GM12878 (cell line): ENCODE results near the gene PKNOX1. TPM values are rescaled to one million over a fixed set of nuclear protein-coding genes. Genes with fewer than 3 reads are reported as not detected.
"Not testable (repeated sequence)": the region's sequence is repeated elsewhere in the genome, so short reads cannot be mapped to it uniquely, and the experiment has no call there.

Experiments
- ATAC-seq: fragments of 200-7000 bp; cut with Tn5 transposase; 3 replicates; pipeline ENCODE4 v1.9.1; 2020; ENCODE audit warnings: mild to moderate bottlenecking, moderate library complexity
- BruUV-seq: library from RNA; stranded (reverse); fragments of 400-500 nt; replicated peaks from 2 replicates; lab custom pipeline; 2021; lab: Mats Ljungman, UMichigan
- CTCF ChIA-PET: fragments of 300-600 bp; sonication (Branson Sonifier 250); formaldehyde crosslinking; extraction: SDS; loops from one replicate; lab custom pipeline; 2021; ENCODE audit warnings: inconsistent platforms; lab: Yijun Ruan, JAX
- POLR2A ChIA-PET: fragments of 350-600 bp; formaldehyde crosslinking; extraction: SDS; loops from one replicate; lab custom pipeline; 2021; ENCODE audit warnings: inconsistent platforms; lab: Charles Lee
- RAD21 ChIA-PET: fragments of 300-600 bp; sonication (Branson Sonifier 250); formaldehyde crosslinking; loops from one replicate; lab custom pipeline; 2023; ENCODE audit warnings: antibody characterized with exemption; ENCODE audit not compliant: unreplicated experiment; lab: Charles Lee
- SMC1A ChIA-PET: fragments of 300-600 bp; sonication (Branson Sonifier 250); formaldehyde crosslinking; loops from one replicate; lab custom pipeline; 2023; ENCODE audit not compliant: unreplicated experiment, uncharacterized antibody; lab: Charles Lee
- DNase-seq: peaks from one replicate; pipeline ENCODE4 v3.0.0-alpha.2; 2011; ENCODE audit warnings: low read depth, low spot score
- FAIRE-seq: peaks from 3 replicates; lab custom pipeline; 2011; peaks lifted over from hg19 to GRCh38; lab: Jason Lieb, UNC
- H2AFZ ChIP-seq: 2 replicates; pipeline ENCODE4 v1.6.0; 2011; ENCODE audit warnings: low read depth, low read length, control low read depth; ENCODE audit not compliant: control insufficient read depth
- H3K27ac ChIP-seq: 2 replicates; pipeline ENCODE4 v1.5.1; 2011; ENCODE audit warnings: control low read depth; ENCODE audit not compliant: control insufficient read depth, insufficient read depth
- H3K27me3 ChIP-seq, 2 experiments: replicated peaks in 1 of 2; 2 replicates each; pipeline versions ENCODE4 v1.6.0 to v1.6.1; 2011; ENCODE audit warnings: low read length in 1 of 2; ENCODE audit not compliant: control insufficient read depth in 2 of 2, insufficient read depth in 2 of 2
- H3K36me3 ChIP-seq, 2 experiments: 2 replicates each; pipeline ENCODE4 v1.5.1; 2011; ENCODE audit warnings: low read length in 1 of 2; ENCODE audit not compliant: control insufficient read depth in 2 of 2, insufficient read depth in 2 of 2
- H3K4me1 ChIP-seq: 2 replicates; pipeline ENCODE4 v1.6.1; 2011; ENCODE audit warnings: mild to moderate bottlenecking, low read length, moderate library complexity, mixed read lengths; ENCODE audit not compliant: control insufficient read depth, insufficient read depth
- H3K4me2 ChIP-seq: 2 replicates; pipeline ENCODE4 v1.6.0; 2011; ENCODE audit warnings: control low read depth; ENCODE audit not compliant: control insufficient read depth, insufficient read depth
- H3K4me3 ChIP-seq: fragments of 200-600 bp; sonication (generic); 2 replicates; pipeline ENCODE4 v1.5.1; 2016
- H3K79me2 ChIP-seq: 2 replicates; pipeline ENCODE4 v1.6.0; 2011; ENCODE audit warnings: low read length; ENCODE audit not compliant: control insufficient read depth, insufficient read depth
- H3K9ac ChIP-seq: 2 replicates; pipeline ENCODE4 v1.8.0; 2011; ENCODE audit warnings: low read length, control low read depth, mixed read lengths; ENCODE audit not compliant: control insufficient read depth, insufficient read depth
- H3K9me3 ChIP-seq: replicated peaks from 3 replicates; pipeline ENCODE4 v1.5.1; 2011; ENCODE audit warnings: mild to moderate bottlenecking, low read length; ENCODE audit not compliant: control insufficient read depth, insufficient read depth
- H4K20me1 ChIP-seq: 2 replicates; pipeline ENCODE4 v1.6.0; 2011; ENCODE audit not compliant: control insufficient read depth, insufficient read depth
- BRCA1 ChIP-seq: IDR thresholded peaks from 2 replicates; pipeline ENCODE4 v1.6.1; 2011; ENCODE audit warnings: low read depth, low read length, improper control_type of control experiment
- LARP7 ChIP-seq: fragments of 450-650 bp; IDR thresholded peaks from 2 replicates; pipeline ENCODE4 v1.6.1; 2017; ENCODE audit warnings: mild to moderate bottlenecking
- MTA2 ChIP-seq: fragments of 450-650 bp; IDR thresholded peaks from 2 replicates; pipeline ENCODE4 v1.6.1; 2016; ENCODE audit warnings: low read depth, mild to moderate bottlenecking, moderate library complexity
- PML ChIP-seq: IDR thresholded peaks from 2 replicates; pipeline ENCODE4 v1.6.1; 2012; ENCODE audit warnings: low read length, inconsistent platforms
- POU2F2 ChIP-seq: IDR thresholded peaks from 3 replicates; pipeline ENCODE4 v1.6.1; 2011; ENCODE audit warnings: low read depth, mild to moderate bottlenecking, low read length, borderline replicate concordance
- REST ChIP-seq: IDR thresholded peaks from 2 replicates; pipeline ENCODE4 v1.6.1; 2012; ENCODE audit warnings: mild to moderate bottlenecking, low read depth, low read length
- SMARCA5 ChIP-seq: fragments of 450-650 bp; IDR thresholded peaks from 2 replicates; pipeline ENCODE4 v1.6.1; 2017; ENCODE audit warnings: mild to moderate bottlenecking
- SUPT20H ChIP-seq: IDR thresholded peaks from 2 replicates; pipeline ENCODE4 v1.6.1; 2011; ENCODE audit warnings: low read depth, mild to moderate bottlenecking, low read length, moderate library complexity, borderline replicate concordance; ENCODE audit not compliant: control insufficient read depth
- WGBS: methylation state at CpG from one replicate; pipeline ENCODE4 v1.1.6; 2016; ENCODE audit warnings: low lambda C conversion rate; ENCODE audit not compliant: insufficient replicate concordance, insufficient coverage; ENCODE audit errors: missing lambda C conversion rate; 5-methylcytosine and 5-hydroxymethylcytosine counted together
- in situ Hi-C: fragments of 300-500 bp; cut with MboI; formaldehyde crosslinking; loops from 9 replicates; pipeline ENCODE4 v1.14.3; 2018; ENCODE audit warnings: mixed read lengths
- intact Hi-C: fragments of 100-400 bp; cut with micrococcal nuclease; formaldehyde crosslinking; loops from one replicate; pipeline ENCODE4 v1.14.2; 2022; ENCODE audit not compliant: unreplicated experiment
- polyA plus RNA-seq, 11 experiments: library from polyadenylated mRNA; depleted of rRNA in 4 of 11; unstranded in 6 of 11; stranded (reverse) in 5 of 11; fragments of >200 nt; fragmentation: Nextera tagmentation in 4 of 11; fragmentation: Illumina TruSeq in 1 of 11; extraction: Ambion mirVana in 4 of 11; extraction: Trizol in 1 of 11; gene quantifications; 1 replicate in 1 of 11; 2 replicates in 10 of 11; pipeline versions ENCODE4 v1.2.1 to v1.2.3, GENCODE V29; 2011 to 2016; ENCODE audit warnings: inconsistent platforms in 2 of 11, missing spikeins in 2 of 11, low read depth in 1 of 11
- total RNA-seq, 4 experiments: library from RNA; depleted of rRNA in 3 of 4; stranded (reverse); fragments of >200 nt in 3 of 4; fragmentation: Illumina TruSeq in 1 of 4; extraction: Trizol in 1 of 4; gene quantifications; 2 replicates each; pipeline versions ENCODE4 v1.2.1 to v1.2.3, GENCODE V29; 2013 to 2021
- TF ChIP-seq, protein P1 (sequence below): IDR thresholded peaks from 2 replicates; pipeline ENCODE4 v1.6.1; 2011; ENCODE audit warnings: borderline replicate concordance, low read depth, mild to moderate bottlenecking, moderate library complexity, low read length; ENCODE audit not compliant: insufficient read depth, poor library complexity, severe bottlenecking

PKNOX1 gene
- total and polyA plus RNA-seq, 10 of the 15 experiments (the other 5 are each of a cell fraction or from before 2014, with no cell fraction given): 6.9 to 23.7 (median 13.2) TPM

DNA sequence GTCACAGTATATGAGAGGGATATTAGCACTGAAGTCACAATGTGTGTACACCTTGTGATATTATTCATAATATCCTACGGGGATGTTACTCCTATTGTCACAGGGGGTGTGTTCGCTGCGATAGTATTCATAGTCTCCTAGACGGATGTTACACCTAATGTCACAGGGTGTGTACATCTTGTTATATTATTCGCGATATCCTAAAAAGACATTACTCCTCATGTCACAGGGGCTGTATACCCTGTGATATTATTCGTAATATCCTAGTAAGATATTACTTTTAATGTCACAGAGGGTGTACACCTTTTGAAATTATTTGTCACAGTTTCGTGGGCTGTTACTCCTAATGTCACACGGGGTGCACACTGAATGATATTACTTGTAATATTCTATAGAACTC lies 23.2 kb upstream of the PKNOX1 start:
- CTCF ChIA-PET: not testable (repeated sequence)
- TF ChIP-seq, protein P1, sequence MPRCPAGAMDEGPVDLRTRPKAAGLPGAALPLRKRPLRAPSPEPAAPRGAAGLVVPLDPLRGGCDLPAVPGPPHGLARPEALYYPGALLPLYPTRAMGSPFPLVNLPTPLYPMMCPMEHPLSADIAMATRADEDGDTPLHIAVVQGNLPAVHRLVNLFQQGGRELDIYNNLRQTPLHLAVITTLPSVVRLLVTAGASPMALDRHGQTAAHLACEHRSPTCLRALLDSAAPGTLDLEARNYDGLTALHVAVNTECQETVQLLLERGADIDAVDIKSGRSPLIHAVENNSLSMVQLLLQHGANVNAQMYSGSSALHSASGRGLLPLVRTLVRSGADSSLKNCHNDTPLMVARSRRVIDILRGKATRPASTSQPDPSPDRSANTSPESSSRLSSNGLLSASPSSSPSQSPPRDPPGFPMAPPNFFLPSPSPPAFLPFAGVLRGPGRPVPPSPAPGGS: peak; percentile 90
- TF ChIP-seq, all 136 proteins: peak for 1; not testable (repeated sequence) for 135
- H3K9ac ChIP-seq, H3K27me3 ChIP-seq, FAIRE-seq, in situ Hi-C loops, H3K27ac ChIP-seq, DNase-seq, H3K4me2 ChIP-seq, H3K79me2 ChIP-seq, ATAC-seq, POLR2A ChIA-PET, H2AFZ ChIP-seq, H3K36me3 ChIP-seq, BruUV-seq, H3K4me1 ChIP-seq, H3K9me3 ChIP-seq, RAD21 ChIA-PET, intact Hi-C loops, SMC1A ChIA-PET, H4K20me1 ChIP-seq, H3K4me3 ChIP-seq: not testable (repeated sequence)
- 76% methylated on average over 9 of the region's 9 CpGs for WGBS

- Histone ChIP-seq H3K4me2 (no peak overlapping the region), H3K27me3 (no peaks in the 10 kb centered on the region), H3K27ac (no peak overlapping the region), H2AFZ (no peak overlapping the region), H4K20me1 (no peaks in the 10 kb centered on the region), H3K4me3 (no peak overlapping the region), H3K9me3 (no peaks in the 10 kb centered on the region), H3K36me3 (no peaks in the 10 kb centered on the region), H3K79me2 (no peaks in the 10 kb centered on the region), H3K9ac (no peak overlapping the region), H3K4me1 (no peaks in the 10 kb centered on the region)
- no TSS peak for BruUV-seq
- CTCF ChIA-PET: no interaction called here
- WGBS: 63% methylated on average over 12 of the region's 13 CpGs
- SMC1A ChIA-PET: no interaction called here
- DNase-seq (no peak), ATAC-seq (no peak), FAIRE-seq (no peak)
- POLR2A ChIA-PET: no interaction called here
- intact Hi-C loops: no loop called here
- in situ Hi-C loops: no loop called here
- RAD21 ChIA-PET: interaction anchor here (0.7 kb wide), 1 partner anchor 15 kb away, joined by 3 read pairs; no protein-coding TSS in a partner anchor
- TF ChIP-seq LARP7 (no peak), SMARCA5 (no peak), REST (no peak), PML (no peak), POU2F2 (no peak), BRCA1 (no peak), MTA2 (no peak), SUPT20H (no peak)
- TF ChIP-seq, protein P1: no peak
Measured at GRCh38 chr21:42956824-42957630, 17.3 kb upstream of the PKNOX1 start.
